Subcutaneous preadipocyte (primary cell): ENCODE results near the gene BIN1. TPM values are rescaled to one million over a fixed set of nuclear protein-coding genes. Genes with fewer than 3 reads are reported as not detected.

Source experiments
- small RNA-seq: library from RNA; depleted of rRNA; stranded (forward); fragments of <200 nt; gene quantifications from one replicate; pipeline ENCODE3, GENCODE V24; 2012
- total RNA-seq: library from RNA; depleted of rRNA; stranded (reverse); fragments of >200 nt; gene quantifications from 2 replicates; pipeline ENCODE4 v1.2.3, GENCODE V29; 2012

Gene BIN1
- 88.9 and 100 TPM in 2 replicates for total RNA-seq

GRCh38 chr2:127106991-127107621 is at the start of gene BIN1:
BIN1 (minus strand) TSS chr2:127107154; CDS start chr2:127106943, 211 bp downstream.

Small RNA genes within 50 kb of the gene (small RNA-seq; reads per million reads assigned to genes)
- gene RNU7-182P: not detected

Other genes starting within 250 kb of the BIN1 start
- gene TEX51, start 208.3 kb downstream of the BIN1 start, total RNA-seq: not detected in 2 replicates
- gene CYP27C1, start 113.1 kb upstream of the BIN1 start, total RNA-seq: under 0.01 TPM in 1 of 2 replicates, not detected in the other
- gene ERCC3, start 187.0 kb upstream of the BIN1 start, total RNA-seq: 37.1 and 38.3 TPM in 2 replicates